Memory B cell (primary cell): ENCODE data around the gene CELA2A.

Experiments
- ATAC-seq: fragments of 150-1000 bp; cut with Tn5 transposase; 2 replicates; pipeline ENCODE4 v1.10.0; 2021; ENCODE audit warnings: low read depth, mild to moderate bottlenecking, moderate library complexity
- DNase-seq, 2 donors: peaks; one replicate each; pipeline ENCODE4 v3.0.0; 2022; ENCODE audit warnings: low spot score in 2 of 2
- H3K27ac Mint-ChIP-seq: one replicate; pipeline ENCODE4 v1.8.0; 2022; ENCODE audit warnings: mild to moderate bottlenecking, moderate library complexity, mixed read lengths
- H3K27me3 Mint-ChIP-seq: one replicate; pipeline ENCODE4 v1.8.0; 2022; ENCODE audit warnings: mixed read lengths
- H3K36me3 Mint-ChIP-seq: one replicate; pipeline ENCODE4 v1.8.0; 2022; ENCODE audit warnings: mild to moderate bottlenecking, mixed read lengths
- H3K4me1 Mint-ChIP-seq: one replicate; pipeline ENCODE4 v1.8.0; 2022; ENCODE audit warnings: mixed read lengths
- H3K4me3 Mint-ChIP-seq: one replicate; pipeline ENCODE4 v1.8.0; 2022; ENCODE audit warnings: mild to moderate bottlenecking, moderate library complexity, mixed read lengths
- H3K9me3 Mint-ChIP-seq: one replicate; pipeline ENCODE4 v1.8.0; 2022; ENCODE audit warnings: mixed read lengths

Gene CELA2A

GRCh38 chr1:15456313-15456954, at the start of gene CELA2A:
Gene CELA2A (plus strand): TSS chr1:15456732. CDS start chr1:15456754, 22 bp downstream.
- ATAC-seq (no peak), DNase-seq (no peak)
- Mint-ChIP-seq H3K9me3 (no peaks in the 10 kb centered on the region), H3K27ac (no peak within 1 kb of the TSS), H3K27me3 (peaks cover 13% of the 10 kb centered on the region), H3K4me3 (no peak within 1 kb of the TSS), H3K36me3 (no peaks in the 10 kb centered on the region), H3K4me1 (no peaks in the 10 kb centered on the region)

- peaks cover 2% of the 10 kb centered on the region for H3K36me3 Mint-ChIP-seq
- DNase-seq (no peak), ATAC-seq (no peak)
- H3K27me3 Mint-ChIP-seq = no peaks in the 10 kb centered on the region
- peak overlapping the region; percentile 99 for H3K27ac Mint-ChIP-seq
- peaks cover 24% of the 10 kb centered on the region for H3K4me1 Mint-ChIP-seq
- H3K9me3 Mint-ChIP-seq = no peaks in the 10 kb centered on the region
- H3K4me3 Mint-ChIP-seq = no peak overlapping the region
These were observed 49.0 kb upstream of the CELA2A start for GRCh38 chr1:15407580-15407979.

- H3K27ac Mint-ChIP-seq = peak overlapping the region; percentile 99
- H3K4me1 Mint-ChIP-seq = peaks cover 26% of the 10 kb centered on the region
- no peaks in the 10 kb centered on the region for H3K9me3 Mint-ChIP-seq
- ATAC-seq = peak; percentile 2
- H3K36me3 Mint-ChIP-seq = peaks cover 2% of the 10 kb centered on the region
- DNase-seq = peak in 1 of 2 donors; percentile 79
- no peaks in the 10 kb centered on the region for H3K27me3 Mint-ChIP-seq
- peak overlapping the region; percentile 99 for H3K4me3 Mint-ChIP-seq
These were observed 47.6 kb upstream of the CELA2A start for GRCh38 chr1:15408890-15409387.

- peak; percentile 88 to 90 for DNase-seq
- peak; percentile 70 for ATAC-seq
These were observed 46.9 kb upstream of the CELA2A start, which contains the start of gene EFHD2 for GRCh38 chr1:15409388-15410222. Gene EFHD2 (plus strand): TSS chr1:15409888. CDS start chr1:15409972, 84 bp downstream.

GRCh38 chr1:15410223-15410883, 46.2 kb upstream of the CELA2A start:
- H3K4me1 Mint-ChIP-seq = peaks cover 29% of the 10 kb centered on the region
- no peaks in the 10 kb centered on the region for H3K9me3 Mint-ChIP-seq
- ATAC-seq = no peak
- H3K36me3 Mint-ChIP-seq = peaks cover 2% of the 10 kb centered on the region
- H3K27ac Mint-ChIP-seq = peak overlapping the region; percentile 99
- no peaks in the 10 kb centered on the region for H3K27me3 Mint-ChIP-seq
- peak overlapping the region; percentile 99 for H3K4me3 Mint-ChIP-seq
- no peak for DNase-seq

More at GRCh38 chr1:15409388-15410222, 46.9 kb upstream of the CELA2A start, which contains the start of gene EFHD2:
- H3K4me3 Mint-ChIP-seq = peak within 1 kb of the TSS; percentile 99
- H3K27ac Mint-ChIP-seq = peak within 1 kb of the TSS; percentile 99
- no peaks in the 10 kb centered on the region for H3K9me3 Mint-ChIP-seq
- H3K4me1 Mint-ChIP-seq = peaks cover 28% of the 10 kb centered on the region
- no peaks in the 10 kb centered on the region for H3K27me3 Mint-ChIP-seq
- peaks cover 2% of the 10 kb centered on the region for H3K36me3 Mint-ChIP-seq

- Mint-ChIP-seq H3K9me3 (no peaks in the 10 kb centered on the region), H3K36me3 (peaks cover 2% of the 10 kb centered on the region), H3K27ac (peak overlapping the region; percentile 99), H3K4me1 (peaks cover 33% of the 10 kb centered on the region), H3K4me3 (peak overlapping the region; percentile 99), H3K27me3 (no peaks in the 10 kb centered on the region)
- DNase-seq = no peak
- ATAC-seq = no peak
These were observed 45.7 kb upstream of the CELA2A start for GRCh38 chr1:15410884-15411245.

GRCh38 chr1:15411593-15412137, 44.9 kb upstream of the CELA2A start:
- Mint-ChIP-seq H3K27me3 (no peaks in the 10 kb centered on the region), H3K36me3 (peaks cover 2% of the 10 kb centered on the region), H3K4me1 (peaks cover 41% of the 10 kb centered on the region), H3K9me3 (no peaks in the 10 kb centered on the region), H3K27ac (peak overlapping the region; percentile 99), H3K4me3 (peak overlapping the region; percentile 99)
- ATAC-seq (peak; percentile 58), DNase-seq (peak; percentile 71 to 74)

- Mint-ChIP-seq H3K36me3 (peaks cover 2% of the 10 kb centered on the region), H3K9me3 (no peaks in the 10 kb centered on the region), H3K27me3 (no peaks in the 10 kb centered on the region), H3K4me3 (peak overlapping the region; percentile 99), H3K4me1 (peaks cover 45% of the 10 kb centered on the region), H3K27ac (peak overlapping the region; percentile 99)
- no peak for DNase-seq
- no peak for ATAC-seq
These were observed 44.2 kb upstream of the CELA2A start for GRCh38 chr1:15412175-15412800.

GRCh38 chr1:15412843-15413242, 43.7 kb upstream of the CELA2A start:
- H3K36me3 Mint-ChIP-seq = peaks cover 2% of the 10 kb centered on the region
- no peaks in the 10 kb centered on the region for H3K9me3 Mint-ChIP-seq
- ATAC-seq (no peak), DNase-seq (no peak)
- H3K4me1 Mint-ChIP-seq = peaks cover 49% of the 10 kb centered on the region
- H3K27me3 Mint-ChIP-seq = no peaks in the 10 kb centered on the region
- peak overlapping the region; percentile 21 for H3K4me3 Mint-ChIP-seq
- no peak overlapping the region for H3K27ac Mint-ChIP-seq

- H3K27me3 Mint-ChIP-seq = no peaks in the 10 kb centered on the region
- peak overlapping the region; percentile 5 for H3K4me3 Mint-ChIP-seq
- H3K27ac Mint-ChIP-seq = peak overlapping the region; percentile 92
- no peak for ATAC-seq
- peaks cover 2% of the 10 kb centered on the region for H3K36me3 Mint-ChIP-seq
- H3K4me1 Mint-ChIP-seq = peaks cover 51% of the 10 kb centered on the region
- H3K9me3 Mint-ChIP-seq = no peaks in the 10 kb centered on the region
- no peak for DNase-seq
These were observed 42.7 kb upstream of the CELA2A start for GRCh38 chr1:15413563-15414444.

- ATAC-seq (no peak), DNase-seq (no peak)
- H3K27me3 Mint-ChIP-seq = no peaks in the 10 kb centered on the region
- H3K9me3 Mint-ChIP-seq = no peaks in the 10 kb centered on the region
- peak overlapping the region; percentile 92 for H3K27ac Mint-ChIP-seq
- peaks cover 2% of the 10 kb centered on the region for H3K36me3 Mint-ChIP-seq
- peaks cover 46% of the 10 kb centered on the region for H3K4me1 Mint-ChIP-seq
- no peak overlapping the region for H3K4me3 Mint-ChIP-seq
These were observed 42.0 kb upstream of the CELA2A start for GRCh38 chr1:15414445-15414983.

- ATAC-seq (peak; percentile 48), DNase-seq (no peak)
- H3K4me3 Mint-ChIP-seq = peak overlapping the region; percentile 42
- H3K27me3 Mint-ChIP-seq = no peaks in the 10 kb centered on the region
- H3K36me3 Mint-ChIP-seq = peaks cover 5% of the 10 kb centered on the region
- H3K9me3 Mint-ChIP-seq = no peaks in the 10 kb centered on the region
- peak overlapping the region; percentile 92 for H3K27ac Mint-ChIP-seq
- peaks cover 34% of the 10 kb centered on the region for H3K4me1 Mint-ChIP-seq
These were observed 39.2 kb upstream of the CELA2A start for GRCh38 chr1:15417059-15417934.
